ENCODE results near the gene SBK3.
"Not testable (repeated sequence)": the region's sequence is repeated elsewhere in the genome, so short reads cannot be mapped to it uniquely, and the experiment has no call there.

The SBK3 gene

GRCh38 chr19:55535173-55535964 lies 10.0 kb downstream of the SBK3 start:
- Histone ChIP-seq H3K14ac (ENCODE audit: low read length) (peak overlapping the region; percentile 89), H2BK15ac (ENCODE audit: low read length) (peak overlapping the region; percentile 100), H3K4me2 (ENCODE audit: insufficient read depth, low read length, poor library complexity, severe bottlenecking) (no peak overlapping the region), H3K27ac (replicated peaks; ENCODE audit: low read length) (no peak overlapping the region), H2BK120ac (ENCODE audit: low read depth, low read length) (peak overlapping the region; percentile 91), H4K91ac (ENCODE audit: low read depth, low read length, poor library complexity) (peak overlapping the region; percentile 11), H4K8ac (ENCODE audit: low read depth, low read length) (peak overlapping the region; percentile 82), H3K27me3 (ENCODE audit: control insufficient read depth in 3 of 3, insufficient read depth in 3 of 3, low read depth in 1 of 3, low read length in 3 of 3) (no peaks in the 10 kb centered on the region), H3K23ac (ENCODE audit: low read depth, low read length, poor library complexity) (peak overlapping the region; percentile 85), H3K4me3 (ENCODE audit: low read length in 2 of 2) (no peak overlapping the region), H2BK5ac (ENCODE audit: low read length) (peak overlapping the region; percentile 82), H3K4me1 (ENCODE audit: control insufficient read depth in 2 of 2, insufficient read depth in 1 of 2, low read depth in 1 of 2, low read length in 2 of 2) (peaks cover 14 to 18% of the 10 kb centered on the region in 2 donors), H3K18ac (ENCODE audit: low read length) (no peak overlapping the region), H3K79me1 (ENCODE audit: low read depth, low read length) (peaks cover 2% of the 10 kb centered on the region), H2BK12ac (ENCODE audit: low read length) (peak overlapping the region; percentile 7), H3K9ac (ENCODE audit: low read depth, low read length, poor library complexity) (no peak overlapping the region), H3K36me3 (replicated peaks in 1 of 2; ENCODE audit: control insufficient read depth in 2 of 2, insufficient read depth in 2 of 2, low read length in 2 of 2) (no peaks in the 10 kb centered on the region), H2AK5ac (ENCODE audit: low read depth, low read length) (peak overlapping the region; percentile 99), H3K9me3 (replicated peaks in 1 of 2; ENCODE audit: control insufficient read depth in 2 of 2, insufficient read depth in 1 of 2, low read depth in 1 of 2, low read length in 2 of 2) (peaks cover 0 to 3% of the 10 kb centered on the region in 2 donors), H2AFZ (ENCODE audit: low read length) (peak overlapping the region; percentile 11), H3K4ac (ENCODE audit: low read length) (peak overlapping the region; percentile 38)
- no CpG with 5 or more reads among the region's 12 CpGs for WGBS, 2 donors (ENCODE audit: extremely low coverage in 2 of 2, insufficient read length in 2 of 2, insufficient replicate concordance in 1 of 2)
- no peak for DNase-seq (ENCODE audit: low spot score)

GRCh38 chr19:55534280-55534679 lies 11.1 kb downstream of the SBK3 start:
- not testable (repeated sequence) for H3K27ac ChIP-seq (replicated peaks; ENCODE audit: low read length); H2BK5ac ChIP-seq (ENCODE audit: low read length); H2BK120ac ChIP-seq (ENCODE audit: low read depth, low read length); H3K36me3 ChIP-seq (replicated peaks in 1 of 2; ENCODE audit: control insufficient read depth in 2 of 2, insufficient read depth in 2 of 2, low read length in 2 of 2); DNase-seq (ENCODE audit: low spot score); H4K91ac ChIP-seq (ENCODE audit: low read depth, low read length, poor library complexity); H2BK15ac ChIP-seq (ENCODE audit: low read length); H4K8ac ChIP-seq (ENCODE audit: low read depth, low read length); H3K9ac ChIP-seq (ENCODE audit: low read depth, low read length, poor library complexity); H2BK12ac ChIP-seq (ENCODE audit: low read length); H3K27me3 ChIP-seq (ENCODE audit: control insufficient read depth in 3 of 3, insufficient read depth in 3 of 3, low read depth in 1 of 3, low read length in 3 of 3); H3K9me3 ChIP-seq (replicated peaks in 1 of 2; ENCODE audit: control insufficient read depth in 2 of 2, insufficient read depth in 1 of 2, low read depth in 1 of 2, low read length in 2 of 2); H3K4me2 ChIP-seq (ENCODE audit: insufficient read depth, low read length, poor library complexity, severe bottlenecking); H3K79me1 ChIP-seq (ENCODE audit: low read depth, low read length); H3K4ac ChIP-seq (ENCODE audit: low read length); H2AFZ ChIP-seq (ENCODE audit: low read length); H3K23ac ChIP-seq (ENCODE audit: low read depth, low read length, poor library complexity); H2AK5ac ChIP-seq (ENCODE audit: low read depth, low read length); H3K18ac ChIP-seq (ENCODE audit: low read length); H3K14ac ChIP-seq (ENCODE audit: low read length)
- no CpG with 5 or more reads among the region's 7 CpGs for WGBS, 2 donors (ENCODE audit: extremely low coverage in 2 of 2, insufficient read length in 2 of 2, insufficient replicate concordance in 1 of 2)
- Histone ChIP-seq H3K4me3 (ENCODE audit: low read length in 2 of 2) (peak overlapping the region in 1 of 2 donors; percentile 38), H3K4me1 (ENCODE audit: control insufficient read depth in 2 of 2, insufficient read depth in 1 of 2, low read depth in 1 of 2, low read length in 2 of 2) (peaks cover 14 to 18% of the 10 kb centered on the region in 2 donors)

GRCh38 chr19:55530996-55531395 lies 14.3 kb downstream of the SBK3 start:
- peak overlapping the region; percentile 40 for H2BK120ac ChIP-seq (ENCODE audit: low read depth, low read length)
- H3K79me1 ChIP-seq (ENCODE audit: low read depth, low read length): peaks cover 2% of the 10 kb centered on the region
- WGBS, 2 donors (ENCODE audit: extremely low coverage in 2 of 2, insufficient read length in 2 of 2, insufficient replicate concordance in 1 of 2): no CpG with 5 or more reads among the region's 26 CpGs
- peak overlapping the region; percentile 40 for H3K9ac ChIP-seq (ENCODE audit: low read depth, low read length, poor library complexity)
- peaks cover 0 to 4% of the 10 kb centered on the region in 2 donors for H3K36me3 ChIP-seq (replicated peaks in 1 of 2; ENCODE audit: control insufficient read depth in 2 of 2, insufficient read depth in 2 of 2, low read length in 2 of 2)
- H3K4me1 ChIP-seq (ENCODE audit: control insufficient read depth in 2 of 2, insufficient read depth in 1 of 2, low read depth in 1 of 2, low read length in 2 of 2): peaks cover 16 to 17% of the 10 kb centered on the region in 2 donors
- H3K4me2 ChIP-seq (ENCODE audit: insufficient read depth, low read length, poor library complexity, severe bottlenecking): no peak overlapping the region
- H2BK5ac ChIP-seq (ENCODE audit: low read length): no peak overlapping the region
- peak overlapping the region; percentile 61 for H3K4ac ChIP-seq (ENCODE audit: low read length)
- H3K14ac ChIP-seq (ENCODE audit: low read length): peak overlapping the region; percentile 65
- H3K4me3 ChIP-seq (ENCODE audit: low read length in 2 of 2): no peak overlapping the region
- peak overlapping the region; percentile 55 for H3K18ac ChIP-seq (ENCODE audit: low read length)
- peak overlapping the region; percentile 91 for H2BK15ac ChIP-seq (ENCODE audit: low read length)
- peak overlapping the region; percentile 42 for H2AFZ ChIP-seq (ENCODE audit: low read length)
- H2BK12ac ChIP-seq (ENCODE audit: low read length): peak overlapping the region; percentile 88
- peak overlapping the region; percentile 63 for H3K23ac ChIP-seq (ENCODE audit: low read depth, low read length, poor library complexity)
- H2AK5ac ChIP-seq (ENCODE audit: low read depth, low read length): no peak overlapping the region
- no peak overlapping the region for H4K8ac ChIP-seq (ENCODE audit: low read depth, low read length)
- no peaks in the 10 kb centered on the region for H3K27me3 ChIP-seq (ENCODE audit: control insufficient read depth in 3 of 3, insufficient read depth in 3 of 3, low read depth in 1 of 3, low read length in 3 of 3)
- peak overlapping the region; percentile 90 for H4K91ac ChIP-seq (ENCODE audit: low read depth, low read length, poor library complexity)
- DNase-seq (ENCODE audit: low spot score): no peak
- no peak overlapping the region for H3K27ac ChIP-seq (replicated peaks; ENCODE audit: low read length)
- peaks cover 0 to 14% of the 10 kb centered on the region in 2 donors for H3K9me3 ChIP-seq (replicated peaks in 1 of 2; ENCODE audit: control insufficient read depth in 2 of 2, insufficient read depth in 1 of 2, low read depth in 1 of 2, low read length in 2 of 2)

GRCh38 chr19:55529636-55530234 lies 15.6 kb downstream of the SBK3 start:
- no CpG with 5 or more reads among the region's 56 CpGs for WGBS, 2 donors (ENCODE audit: extremely low coverage in 2 of 2, insufficient read length in 2 of 2, insufficient replicate concordance in 1 of 2)
- H3K4ac ChIP-seq (ENCODE audit: low read length): no peak overlapping the region
- H2AK5ac ChIP-seq (ENCODE audit: low read depth, low read length): peak overlapping the region; percentile 86
- peaks cover 0 to 14% of the 10 kb centered on the region in 2 donors for H3K9me3 ChIP-seq (replicated peaks in 1 of 2; ENCODE audit: control insufficient read depth in 2 of 2, insufficient read depth in 1 of 2, low read depth in 1 of 2, low read length in 2 of 2)
- peak overlapping the region; percentile 40 for H2BK120ac ChIP-seq (ENCODE audit: low read depth, low read length)
- H4K91ac ChIP-seq (ENCODE audit: low read depth, low read length, poor library complexity): no peak overlapping the region
- peaks cover 2% of the 10 kb centered on the region for H3K79me1 ChIP-seq (ENCODE audit: low read depth, low read length)
- H2BK15ac ChIP-seq (ENCODE audit: low read length): peak overlapping the region; percentile 62
- no peak overlapping the region for H2BK5ac ChIP-seq (ENCODE audit: low read length)
- H3K18ac ChIP-seq (ENCODE audit: low read length): peak overlapping the region; percentile 8
- no peak overlapping the region for H3K14ac ChIP-seq (ENCODE audit: low read length)
- no peak overlapping the region for H2BK12ac ChIP-seq (ENCODE audit: low read length)
- no peaks in the 10 kb centered on the region for H3K27me3 ChIP-seq (ENCODE audit: control insufficient read depth in 3 of 3, insufficient read depth in 3 of 3, low read depth in 1 of 3, low read length in 3 of 3)
- peaks cover 0 to 4% of the 10 kb centered on the region in 2 donors for H3K36me3 ChIP-seq (replicated peaks in 1 of 2; ENCODE audit: control insufficient read depth in 2 of 2, insufficient read depth in 2 of 2, low read length in 2 of 2)
- H3K9ac ChIP-seq (ENCODE audit: low read depth, low read length, poor library complexity): no peak overlapping the region
- H3K23ac ChIP-seq (ENCODE audit: low read depth, low read length, poor library complexity): peak overlapping the region; percentile 80
- DNase-seq (ENCODE audit: low spot score): no peak
- H3K4me3 ChIP-seq (ENCODE audit: low read length in 2 of 2): no peak overlapping the region
- no peak overlapping the region for H3K4me2 ChIP-seq (ENCODE audit: insufficient read depth, low read length, poor library complexity, severe bottlenecking)
- H3K4me1 ChIP-seq (ENCODE audit: control insufficient read depth in 2 of 2, insufficient read depth in 1 of 2, low read depth in 1 of 2, low read length in 2 of 2): peaks cover 14 to 17% of the 10 kb centered on the region in 2 donors
- H2AFZ ChIP-seq (ENCODE audit: low read length): peak overlapping the region; percentile 45
- H3K27ac ChIP-seq (replicated peaks; ENCODE audit: low read length): no peak overlapping the region
- no peak overlapping the region for H4K8ac ChIP-seq (ENCODE audit: low read depth, low read length)
